GM18868 (cell line): ENCODE results near the gene RAB3GAP2.
"Not testable (repeated sequence)": the region's sequence is repeated elsewhere in the genome, so short reads cannot be mapped to it uniquely, and the experiment has no call there.

Experiments
- ATAC-seq: cut with Tn5 transposase; IDR thresholded peaks from one replicate; pipeline ENCODE4 v1.9.1; 2021; ENCODE audit warnings: mild to moderate bottlenecking, moderate library complexity; ENCODE audit not compliant: unreplicated experiment

RAB3GAP2 gene

DNA sequence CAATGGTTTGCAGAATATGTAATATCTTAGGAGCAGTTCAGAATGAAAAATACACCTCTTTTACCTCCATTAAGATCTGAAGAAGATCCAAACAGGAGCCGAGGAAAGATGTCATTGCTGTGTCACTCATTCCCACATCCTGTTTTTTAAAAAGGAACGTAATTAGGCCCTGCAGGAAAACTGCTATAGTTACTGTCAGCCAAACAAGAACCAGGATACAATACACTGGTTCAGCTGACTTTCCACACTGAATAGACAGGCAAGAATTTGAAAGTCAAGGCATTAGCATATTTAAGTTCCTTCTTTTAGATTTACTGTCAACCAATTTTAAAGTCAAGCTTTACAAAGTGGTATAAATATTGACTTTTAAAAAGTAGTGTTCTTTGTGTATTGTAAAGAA lies 114.5 kb downstream of the RAB3GAP2 start:
- no peak for ATAC-seq

DNA sequence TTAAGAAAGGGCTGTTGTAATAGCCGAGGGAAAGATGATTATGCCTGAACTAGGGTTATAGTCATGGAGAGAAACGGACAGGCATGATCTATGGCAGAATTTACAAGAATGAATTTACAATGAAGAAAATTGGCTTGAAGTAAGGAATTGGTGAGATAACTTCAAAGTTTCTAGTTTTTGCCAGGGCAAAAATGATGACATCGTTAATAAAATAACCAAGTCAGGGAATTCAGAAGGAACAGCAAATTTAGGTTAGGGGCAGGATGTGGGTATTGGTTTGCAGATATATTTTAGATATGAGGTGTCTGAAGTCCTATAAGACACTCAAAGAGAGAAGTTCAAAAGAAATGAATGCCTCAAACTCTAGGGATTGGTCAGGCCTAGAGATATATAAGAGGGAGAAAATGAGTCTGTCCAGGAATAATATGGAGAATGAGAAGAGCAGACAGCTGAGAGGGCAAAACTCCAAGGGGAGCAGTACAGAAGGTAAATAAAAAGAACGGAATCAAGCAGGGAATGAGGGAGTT lies 115.6 kb downstream of the RAB3GAP2 start:
- ATAC-seq, result no peak

DNA sequence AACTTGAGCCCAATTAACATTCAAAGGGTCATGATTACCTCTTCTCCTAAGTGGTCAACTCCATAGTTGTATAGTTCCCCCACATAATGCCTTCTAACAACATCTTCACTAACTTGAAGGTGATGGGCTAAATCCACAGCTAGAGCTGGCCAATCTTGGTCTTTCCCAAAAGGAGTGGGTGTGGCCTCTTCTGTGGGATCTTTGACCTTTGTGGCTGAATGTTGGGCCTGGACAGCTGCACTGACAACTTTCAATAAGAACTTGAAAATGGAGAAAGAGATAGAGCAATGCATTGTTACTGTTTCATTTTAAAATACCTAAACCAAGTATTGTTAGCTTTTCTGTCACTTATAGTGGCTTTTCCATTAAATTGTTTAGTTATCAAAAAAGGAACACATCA lies 119.1 kb downstream of the RAB3GAP2 start:
- no peak for ATAC-seq

DNA sequence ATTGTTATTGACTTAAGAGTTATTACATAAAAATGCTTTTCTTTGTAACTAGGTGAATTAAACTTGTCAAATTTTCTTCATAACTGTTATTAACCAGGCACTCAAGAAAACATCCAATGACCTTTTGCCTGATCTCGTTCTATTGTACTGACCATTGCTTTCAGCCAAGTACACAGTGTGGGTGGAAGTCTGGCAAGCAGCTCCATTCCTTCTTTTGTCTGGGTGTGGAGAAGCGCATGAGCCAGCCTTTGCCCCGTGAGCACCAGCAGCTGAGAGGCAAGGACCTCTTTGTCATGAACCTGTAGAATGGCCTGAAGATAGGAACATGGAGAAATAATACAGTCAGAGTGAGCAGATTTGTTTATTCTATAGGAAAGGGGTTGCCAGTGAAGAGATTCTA lies 120.8 kb downstream of the RAB3GAP2 start:
- ATAC-seq, result no peak

DNA sequence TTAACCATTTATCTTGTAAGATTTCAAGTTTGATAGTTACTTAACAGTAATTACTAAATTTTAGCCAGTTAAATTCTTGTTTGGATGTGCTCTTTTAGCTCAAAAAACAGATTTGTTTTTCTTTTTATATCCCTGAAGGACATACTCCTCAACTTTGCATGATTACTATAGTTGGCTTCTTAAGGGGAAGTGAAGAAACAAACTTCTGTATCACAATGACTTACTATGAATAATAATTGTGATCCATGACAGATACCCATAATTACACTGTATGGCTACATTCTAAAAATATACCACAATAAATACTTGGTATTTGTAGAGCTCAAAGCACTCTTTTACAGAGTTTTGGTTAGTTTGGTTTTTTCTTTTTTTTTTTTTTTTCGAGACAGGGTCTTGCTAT lies 122.5 kb downstream of the RAB3GAP2 start:
- peak; percentile 82 for ATAC-seq

DNA sequence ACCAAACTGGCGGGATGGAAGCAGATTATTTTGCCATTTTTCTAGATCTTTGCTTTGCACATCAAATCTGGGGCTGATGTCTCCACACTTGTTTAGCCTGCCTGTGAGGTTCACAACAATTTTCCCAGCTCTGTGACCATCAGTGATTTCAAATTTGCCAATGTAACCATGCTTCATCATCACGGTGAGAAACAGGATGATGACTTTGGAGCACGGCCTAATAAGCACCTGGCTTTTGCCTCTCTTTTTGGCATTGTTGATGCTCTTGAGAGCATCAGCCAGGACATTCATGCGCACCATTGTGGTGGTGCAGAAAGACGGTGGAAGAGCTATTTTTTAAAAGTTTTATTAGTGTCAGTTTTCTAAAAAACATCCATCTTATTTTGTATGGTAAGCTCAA lies 128.2 kb downstream of the RAB3GAP2 start:
- ATAC-seq, result no peak

DNA sequence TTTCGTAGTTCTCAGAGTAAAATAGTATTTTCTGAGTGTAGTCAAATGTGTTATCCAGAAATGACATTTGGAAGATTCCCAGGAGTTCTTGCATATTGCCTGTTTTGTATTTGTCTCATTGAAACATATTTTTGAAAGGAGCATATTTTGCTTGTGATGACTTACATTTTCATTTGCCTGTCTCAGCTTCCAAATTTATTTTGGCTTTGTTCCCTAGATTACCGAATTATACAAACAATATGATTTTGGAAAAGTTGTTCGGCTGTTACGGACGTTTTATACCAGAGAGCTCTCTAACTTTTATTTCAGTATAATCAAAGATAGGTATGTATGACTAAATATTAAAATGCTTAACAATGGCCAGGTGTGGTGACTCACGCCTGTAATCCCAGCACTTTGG lies 132.3 kb downstream of the RAB3GAP2 start:
- ATAC-seq, result no peak

DNA sequence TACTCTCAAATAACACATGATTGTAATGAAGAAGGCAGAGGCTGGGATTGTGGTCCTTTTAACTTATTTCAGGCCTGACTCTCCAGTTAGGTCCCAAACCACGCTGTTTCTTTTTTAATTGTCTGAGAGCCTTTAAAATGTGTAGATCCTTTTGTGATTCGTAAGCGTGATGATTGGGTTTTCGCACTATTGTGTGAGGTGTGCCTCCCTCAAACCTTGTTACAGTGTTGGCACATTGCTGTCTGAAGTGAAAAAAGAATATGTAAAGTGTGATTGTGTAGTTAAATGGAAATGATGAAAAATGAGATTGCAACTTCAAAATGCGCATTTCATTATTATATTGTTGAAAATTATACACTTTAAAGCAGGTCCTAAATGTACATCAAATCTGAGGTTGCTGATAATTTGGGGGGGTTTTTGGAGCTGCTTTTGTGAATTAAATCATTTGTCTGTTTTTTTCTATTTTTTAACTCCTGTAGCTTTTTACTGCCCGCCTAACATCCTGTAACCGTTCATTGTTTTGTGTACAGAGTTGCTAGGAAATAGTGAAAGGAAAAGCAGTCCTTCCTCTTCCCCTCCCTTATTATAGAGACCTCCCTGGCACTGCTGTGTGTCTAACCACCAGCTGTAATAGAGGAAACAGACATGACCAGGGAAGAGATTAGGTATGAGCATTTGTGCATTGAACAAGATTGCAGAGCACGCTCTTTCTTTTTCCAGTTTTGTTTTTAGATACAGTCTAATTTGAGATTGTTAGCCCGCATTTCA lies 135.1 kb downstream of the RAB3GAP2 start:
- no peak for ATAC-seq

DNA sequence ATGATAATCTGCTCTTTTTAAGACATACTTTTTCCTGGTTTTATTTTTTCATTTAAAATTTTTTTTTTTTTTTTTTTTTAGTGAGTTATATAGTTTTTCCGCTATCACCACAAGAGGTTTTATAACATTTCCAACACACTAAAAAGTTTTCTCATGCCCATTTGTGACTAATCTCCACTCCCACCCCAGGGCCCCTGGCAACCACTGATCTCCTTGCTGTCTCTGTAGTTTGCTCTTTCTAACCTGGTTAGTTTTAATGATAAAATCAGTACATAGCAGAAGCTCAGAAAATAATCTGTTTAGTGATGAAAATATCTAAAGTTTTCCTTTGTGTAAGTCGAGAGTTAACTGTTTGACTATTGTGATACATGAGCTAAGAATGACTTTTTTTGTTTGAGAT lies 136.5 kb downstream of the RAB3GAP2 start:
- no peak for ATAC-seq

DNA sequence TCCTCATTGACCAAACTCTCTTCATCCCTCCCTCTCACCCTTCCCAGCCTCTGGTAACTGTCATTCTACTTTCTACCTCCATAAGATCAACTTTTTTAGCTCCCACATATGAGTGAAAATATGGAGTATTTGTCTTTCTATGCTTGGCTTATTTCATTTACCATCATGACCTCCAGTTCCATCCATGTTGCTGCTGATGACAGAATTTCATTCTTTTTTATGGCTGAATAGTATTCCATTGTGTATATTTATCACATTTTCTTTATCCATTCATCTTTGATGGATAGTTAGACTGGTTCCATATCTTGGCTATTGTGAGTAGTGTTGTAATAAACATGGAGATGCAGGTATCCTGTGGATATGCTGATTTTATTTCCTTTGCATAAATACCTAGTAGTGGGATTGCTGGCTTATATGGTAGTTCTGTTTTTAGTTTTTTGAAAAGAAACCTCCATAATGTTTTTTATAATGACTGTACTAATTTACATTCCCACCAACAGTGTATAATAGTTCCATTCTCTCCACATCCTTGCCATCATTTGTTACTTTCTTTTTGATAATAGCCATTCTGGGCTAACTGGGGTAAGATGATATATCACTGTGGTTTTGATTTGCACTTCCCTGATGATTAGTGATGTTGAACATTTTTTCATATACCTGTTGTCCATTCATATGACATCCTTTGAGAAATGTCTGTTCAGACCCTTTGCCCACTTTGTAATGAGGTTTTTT lies 142.6 kb downstream of the RAB3GAP2 start:
- ATAC-seq, result no peak

DNA sequence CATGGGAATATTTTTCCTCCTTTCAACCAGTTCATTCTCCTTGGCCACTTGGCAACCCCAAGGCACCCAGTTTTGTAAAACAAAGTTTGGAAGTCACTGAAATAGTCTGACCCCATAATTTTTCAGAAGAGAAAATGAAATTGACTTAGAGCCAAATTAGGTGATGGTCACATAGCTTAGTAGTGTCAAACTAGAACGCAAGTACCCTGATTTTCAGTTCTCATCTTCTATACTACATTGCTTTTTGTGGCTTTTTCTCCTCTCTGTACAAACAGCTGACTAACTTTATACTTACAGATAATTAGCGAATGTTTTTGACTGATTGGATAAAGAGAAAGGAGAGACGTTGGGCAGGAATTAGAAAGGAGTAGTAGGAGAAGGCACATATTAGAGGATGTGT lies 145.2 kb downstream of the RAB3GAP2 start:
- ATAC-seq, result no peak

DNA sequence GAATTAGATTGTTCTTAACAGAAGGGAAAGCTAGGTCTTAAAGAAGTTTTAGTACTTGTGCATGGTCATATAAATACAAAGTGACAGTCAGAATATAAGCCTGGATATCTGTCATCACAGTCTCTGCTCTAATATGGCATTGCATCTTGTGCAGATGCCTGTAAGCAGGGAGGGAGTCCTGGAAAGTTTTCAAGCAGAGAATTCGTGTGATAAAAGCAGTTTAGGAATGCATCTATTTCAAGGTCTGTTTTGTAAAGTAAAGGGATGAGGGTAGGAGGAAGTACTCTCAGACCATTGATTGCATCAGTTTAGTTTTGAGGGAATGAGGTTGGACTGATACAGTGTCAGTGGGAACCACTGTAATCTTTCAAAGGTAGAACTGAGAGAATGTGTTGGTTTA lies 147.7 kb downstream of the RAB3GAP2 start:
- no peak for ATAC-seq

DNA sequence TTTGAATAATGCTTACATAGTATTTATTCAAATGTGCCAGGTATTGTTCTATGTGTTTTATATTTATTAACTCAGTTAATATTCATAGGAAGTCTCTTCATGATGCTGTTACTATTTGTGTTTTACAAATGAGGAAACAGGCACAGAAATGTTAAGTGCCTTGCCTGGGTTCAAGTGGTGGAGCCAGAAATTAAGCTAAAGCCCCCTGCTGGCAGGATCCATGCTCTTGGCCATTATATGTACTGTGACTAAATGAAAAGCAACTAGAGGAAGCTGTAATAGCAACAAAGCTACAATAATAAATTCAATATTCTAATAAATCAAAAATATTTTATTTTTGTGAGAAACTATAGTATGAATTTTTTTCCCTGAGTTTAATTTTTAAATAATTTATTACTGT lies 148.4 kb downstream of the RAB3GAP2 start:
- peak; percentile 59 for ATAC-seq

DNA sequence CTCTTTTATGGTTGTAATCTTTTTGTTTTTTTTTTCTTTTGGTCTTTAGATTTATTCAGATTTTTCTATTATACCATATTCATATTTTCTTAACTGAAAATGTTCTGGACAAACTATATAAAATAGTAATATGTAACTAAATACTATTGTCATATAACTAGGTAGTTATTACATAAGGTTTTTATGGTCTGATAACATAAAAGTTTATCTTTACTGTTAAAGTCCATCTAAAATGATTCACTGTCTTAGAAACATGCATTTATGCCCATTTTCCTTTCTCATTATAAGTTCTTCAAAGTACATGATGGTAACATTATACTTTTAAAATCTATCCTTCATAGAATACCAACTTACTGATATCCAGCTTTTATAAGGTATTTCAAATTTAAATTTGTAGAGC lies 149.2 kb downstream of the RAB3GAP2 start:
- ATAC-seq, result no peak

DNA sequence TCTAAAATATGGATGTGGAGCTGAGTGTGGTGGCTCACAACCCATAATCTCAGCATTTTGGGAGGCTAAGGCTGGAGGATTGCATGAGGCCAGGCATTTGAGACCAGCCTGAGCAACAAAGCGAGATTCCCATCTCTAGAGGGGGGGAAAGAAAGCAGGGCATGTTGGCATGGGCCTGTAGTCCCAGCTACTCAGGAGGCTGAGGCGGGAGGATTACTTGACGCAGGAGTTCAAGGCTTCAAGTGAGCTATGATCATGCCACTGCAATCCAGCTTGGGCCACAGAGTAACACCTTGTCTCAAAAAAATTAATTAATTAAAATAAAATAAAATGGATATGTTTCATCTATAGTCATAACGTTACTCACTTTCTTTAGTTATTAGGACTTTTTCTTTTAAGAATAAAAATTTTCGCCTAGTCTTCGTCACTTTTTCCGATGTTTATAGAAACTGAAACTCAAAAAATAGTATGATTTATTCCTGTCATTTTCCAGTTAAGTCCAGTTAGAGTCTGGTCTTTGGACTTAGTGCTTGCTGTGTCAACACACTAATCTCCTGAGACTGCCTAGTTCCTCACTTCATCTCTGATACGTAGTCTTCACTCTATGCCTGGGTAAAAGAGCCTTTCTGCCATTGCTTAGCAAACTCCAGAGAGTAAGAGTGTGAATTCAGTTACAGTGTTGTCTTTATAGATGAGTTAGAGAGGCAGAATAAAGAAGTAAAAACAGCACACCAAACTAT lies 150.3 kb downstream of the RAB3GAP2 start:
- no peak for ATAC-seq

DNA sequence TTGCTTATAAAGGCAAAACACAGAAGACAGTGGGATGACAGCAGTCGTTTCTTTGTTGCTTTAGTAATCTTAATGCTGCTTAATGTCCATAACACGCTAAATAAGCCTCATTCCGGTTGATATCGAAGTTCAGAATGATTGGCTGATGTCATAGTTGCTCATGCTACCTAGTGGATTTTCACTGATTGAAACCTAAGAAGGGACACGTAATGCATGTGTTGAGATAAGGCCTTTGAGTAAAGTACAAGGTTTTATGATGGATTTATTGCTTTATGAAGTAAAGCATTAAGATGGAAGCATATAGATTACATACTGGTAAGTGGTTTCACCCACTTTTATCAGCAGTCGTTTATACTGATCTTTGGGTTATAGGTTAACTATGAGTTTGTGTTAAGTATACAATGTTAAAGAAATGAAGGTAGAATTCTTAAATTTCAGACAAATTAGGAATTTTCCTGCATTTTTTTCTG lies 153.2 kb downstream of the RAB3GAP2 start:
- no peak for ATAC-seq

DNA sequence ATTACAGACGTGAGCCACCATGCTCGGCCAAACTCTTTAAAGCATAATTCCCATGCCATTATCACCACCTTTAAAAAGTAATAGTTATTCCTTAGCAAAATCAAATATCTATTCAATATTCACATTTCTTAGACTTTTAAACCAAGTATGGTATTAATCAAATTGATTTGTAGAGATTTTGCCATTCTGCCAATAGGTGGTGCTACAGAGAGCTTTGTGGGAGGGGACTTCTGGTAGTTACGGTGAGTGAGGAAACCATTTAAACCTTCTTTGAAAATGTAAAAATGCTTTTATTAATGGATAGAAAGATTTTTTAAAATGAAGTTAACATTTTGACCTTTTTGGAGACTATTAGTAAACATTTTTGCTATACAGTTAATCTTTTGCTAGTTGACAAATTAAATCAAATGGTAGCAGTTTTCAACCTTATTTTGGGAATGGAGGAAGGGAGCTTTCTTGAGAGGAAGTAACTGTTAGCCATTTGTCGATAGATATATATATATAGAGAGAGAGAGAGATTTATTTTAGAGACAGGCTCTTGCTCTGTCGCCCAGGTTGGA lies 159.0 kb downstream of the RAB3GAP2 start:
- ATAC-seq, result peak; percentile 60

DNA sequence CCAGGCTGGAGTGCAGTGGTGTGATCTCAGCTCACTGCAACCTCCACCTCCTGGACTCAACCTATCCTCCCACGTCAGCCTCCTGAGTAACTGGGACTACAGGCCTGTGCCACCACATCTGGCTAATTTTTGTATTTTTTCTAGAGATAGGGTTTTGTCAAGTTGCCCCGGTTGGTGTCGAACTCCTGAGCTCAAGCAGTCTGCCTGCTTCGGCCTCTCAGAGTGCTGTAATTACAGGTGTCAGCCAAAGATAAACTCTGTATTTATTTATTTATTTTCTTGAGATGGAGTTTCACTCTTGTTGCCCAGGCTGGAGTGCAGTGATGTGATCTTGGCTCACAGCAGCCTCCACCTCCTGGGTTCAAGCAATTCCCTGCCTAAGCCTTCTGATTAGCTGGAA lies 159.7 kb downstream of the RAB3GAP2 start:
- ATAC-seq, result not testable (repeated sequence)

DNA sequence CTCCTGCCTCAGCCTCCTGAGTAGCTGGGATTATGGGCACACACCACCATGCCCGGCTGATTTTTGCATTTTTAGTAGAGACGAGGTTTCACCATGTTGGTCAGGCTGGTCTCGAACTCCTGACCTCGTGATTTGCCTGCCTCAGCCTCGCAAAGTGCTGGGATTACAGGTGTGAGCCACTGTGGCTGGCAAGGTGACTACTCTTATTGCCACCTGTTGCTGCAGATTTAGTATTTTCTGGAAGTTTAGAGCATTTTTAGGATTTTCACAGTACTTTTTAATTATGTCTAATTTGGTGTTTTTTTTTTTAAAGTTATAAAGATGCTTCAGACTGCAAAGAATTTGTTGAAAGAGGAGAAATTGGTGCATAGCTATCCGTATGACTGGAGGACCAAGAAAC lies 161.8 kb downstream of the RAB3GAP2 start:
- ATAC-seq, result not testable (repeated sequence)

DNA sequence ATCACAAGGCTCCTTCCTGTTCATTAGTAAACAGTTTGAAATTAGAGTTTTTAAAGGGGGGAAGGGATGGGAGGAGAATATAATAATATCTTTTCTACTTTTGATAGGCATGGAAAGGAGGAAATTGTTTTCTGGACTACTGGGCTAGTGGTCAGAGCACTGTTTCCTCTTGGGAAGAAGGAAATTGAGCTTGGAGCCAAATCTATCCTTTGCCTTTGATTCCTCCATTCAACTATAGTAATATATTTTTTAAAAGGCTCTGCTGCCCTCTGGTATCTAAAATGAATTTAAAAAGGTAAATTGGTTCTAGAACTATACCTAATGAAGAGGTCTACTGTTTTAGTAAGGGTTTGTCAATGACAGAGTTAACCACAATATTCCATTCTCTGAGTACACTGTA lies 172.4 kb downstream of the RAB3GAP2 start:
- ATAC-seq, result no peak
